ENCODE data around the gene CD2AP.
"Not testable (repeated sequence)": the region's sequence is repeated elsewhere in the genome, so short reads cannot be mapped to it uniquely, and the experiment has no call there.

Gene CD2AP, protein sequence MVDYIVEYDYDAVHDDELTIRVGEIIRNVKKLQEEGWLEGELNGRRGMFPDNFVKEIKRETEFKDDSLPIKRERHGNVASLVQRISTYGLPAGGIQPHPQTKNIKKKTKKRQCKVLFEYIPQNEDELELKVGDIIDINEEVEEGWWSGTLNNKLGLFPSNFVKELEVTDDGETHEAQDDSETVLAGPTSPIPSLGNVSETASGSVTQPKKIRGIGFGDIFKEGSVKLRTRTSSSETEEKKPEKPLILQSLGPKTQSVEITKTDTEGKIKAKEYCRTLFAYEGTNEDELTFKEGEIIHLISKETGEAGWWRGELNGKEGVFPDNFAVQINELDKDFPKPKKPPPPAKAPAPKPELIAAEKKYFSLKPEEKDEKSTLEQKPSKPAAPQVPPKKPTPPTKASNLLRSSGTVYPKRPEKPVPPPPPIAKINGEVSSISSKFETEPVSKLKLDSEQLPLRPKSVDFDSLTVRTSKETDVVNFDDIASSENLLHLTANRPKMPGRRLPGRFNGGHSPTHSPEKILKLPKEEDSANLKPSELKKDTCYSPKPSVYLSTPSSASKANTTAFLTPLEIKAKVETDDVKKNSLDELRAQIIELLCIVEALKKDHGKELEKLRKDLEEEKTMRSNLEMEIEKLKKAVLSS

DNA sequence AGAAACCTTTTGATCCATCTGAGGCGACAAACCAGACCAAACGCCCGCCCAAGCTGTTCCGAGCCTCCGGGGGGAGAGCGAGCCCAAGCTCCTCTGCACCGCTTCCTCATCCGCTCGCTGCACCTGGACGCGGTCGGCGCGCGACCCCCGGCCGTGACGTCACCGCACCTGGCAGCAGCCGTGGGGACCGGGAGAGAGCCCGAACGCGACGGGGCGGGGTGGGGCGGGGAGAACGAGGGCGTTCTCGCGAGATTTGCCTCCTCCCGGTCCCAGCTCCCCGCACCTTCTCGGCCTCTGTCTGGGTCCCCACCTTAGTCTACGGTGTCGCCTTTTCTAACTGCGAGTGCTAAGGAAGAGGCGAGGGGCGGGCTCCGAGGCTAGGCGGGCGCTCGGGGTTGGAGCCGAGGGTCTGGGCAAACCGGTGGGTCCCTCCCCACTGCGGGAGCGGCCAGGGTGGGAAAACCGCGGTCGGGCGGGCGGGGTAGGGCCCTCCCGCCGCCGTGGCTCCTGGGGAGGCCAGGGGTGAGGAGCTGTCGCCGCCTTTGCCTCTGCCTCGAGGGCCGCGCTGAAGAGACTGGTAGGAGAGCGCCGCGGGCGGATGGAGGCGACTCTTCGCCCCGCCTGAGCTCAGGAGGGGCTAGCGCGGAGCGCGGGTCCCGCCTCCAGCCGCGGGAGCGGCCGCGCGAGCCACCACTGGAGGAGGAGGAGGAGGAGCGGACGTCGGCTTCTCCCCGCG, at the start of gene CD2AP:
CD2AP (plus strand) TSS at position 293 of the 736 bp plus-strand sequence. CDS start 456 bp downstream, outside the sequence.
- peak within 1 kb of the TSS; percentile 84 for H3K4me3 ChIP-seq (ENCODE audit: low read depth, low read length)
- DNase-seq (ENCODE audit: low read depth) = peak; percentile 41

DNA sequence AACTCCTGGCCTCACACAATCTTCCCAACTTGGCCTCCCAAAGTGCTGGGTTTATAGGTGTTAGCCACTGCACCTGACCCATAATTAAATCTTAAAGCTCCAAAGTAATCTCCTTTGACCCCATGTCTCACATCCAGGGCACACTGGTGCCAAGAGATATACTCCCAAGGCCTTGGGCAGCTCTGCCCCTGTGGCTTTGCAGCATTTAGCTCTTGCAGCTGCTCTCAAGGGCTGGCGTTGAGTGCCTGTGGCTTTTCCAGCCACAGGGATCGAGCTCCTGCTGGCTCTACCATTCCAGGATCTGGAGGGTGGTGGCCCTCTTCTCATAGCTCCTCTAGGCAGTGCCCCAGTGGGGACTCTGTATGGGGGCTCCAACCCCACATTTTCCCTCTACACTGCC, 49.3 kb upstream of the CD2AP start:
- H3K4me3 ChIP-seq (ENCODE audit: low read depth, low read length) = no peak overlapping the region
- no peak for DNase-seq (ENCODE audit: low read depth)

DNA sequence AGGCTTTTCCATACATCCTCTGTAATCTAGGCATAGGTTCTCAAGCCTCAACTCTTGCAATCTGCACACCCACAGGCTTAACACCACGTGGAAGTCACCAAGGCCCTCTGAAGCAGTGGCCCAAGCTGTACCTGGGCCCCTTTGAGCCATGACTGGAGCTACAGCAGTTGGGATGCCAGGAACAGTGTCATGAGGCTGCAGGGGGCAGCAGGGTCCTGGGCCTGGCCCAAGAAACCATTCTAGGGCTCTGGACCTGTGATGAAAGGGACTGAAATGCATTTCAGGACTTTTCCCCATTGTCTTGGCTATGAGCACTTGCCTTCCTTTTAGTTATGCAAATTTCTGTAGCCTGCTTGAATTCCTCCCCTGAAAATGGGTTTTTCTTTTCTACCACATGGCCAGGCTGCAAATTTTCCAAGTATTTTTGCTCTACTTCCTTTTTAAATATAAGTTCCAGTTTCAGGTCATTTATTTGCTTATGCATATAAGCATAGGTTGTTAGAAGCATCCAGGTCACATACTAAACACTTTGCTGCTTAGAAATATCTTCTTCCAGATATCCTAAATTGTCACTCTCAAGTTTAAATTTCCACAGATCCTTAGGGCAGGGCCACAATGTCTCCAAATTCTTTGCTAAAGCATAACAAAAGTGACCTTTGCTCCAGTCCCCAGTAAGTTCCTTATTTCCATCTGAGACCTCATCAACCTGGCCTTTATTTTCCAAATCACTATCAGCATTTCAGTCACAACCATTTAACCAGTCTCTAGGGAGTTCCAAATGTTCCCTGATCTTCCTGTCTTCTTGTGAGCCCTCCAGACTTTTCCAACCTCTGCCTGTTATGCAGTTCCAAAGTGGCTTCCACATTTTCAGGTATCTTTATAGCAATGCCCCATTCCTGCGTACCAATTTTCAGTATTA, 48.6 kb upstream of the CD2AP start:
- no peak overlapping the region for H3K4me3 ChIP-seq (ENCODE audit: low read depth, low read length)
- DNase-seq (ENCODE audit: low read depth) = no peak

DNA sequence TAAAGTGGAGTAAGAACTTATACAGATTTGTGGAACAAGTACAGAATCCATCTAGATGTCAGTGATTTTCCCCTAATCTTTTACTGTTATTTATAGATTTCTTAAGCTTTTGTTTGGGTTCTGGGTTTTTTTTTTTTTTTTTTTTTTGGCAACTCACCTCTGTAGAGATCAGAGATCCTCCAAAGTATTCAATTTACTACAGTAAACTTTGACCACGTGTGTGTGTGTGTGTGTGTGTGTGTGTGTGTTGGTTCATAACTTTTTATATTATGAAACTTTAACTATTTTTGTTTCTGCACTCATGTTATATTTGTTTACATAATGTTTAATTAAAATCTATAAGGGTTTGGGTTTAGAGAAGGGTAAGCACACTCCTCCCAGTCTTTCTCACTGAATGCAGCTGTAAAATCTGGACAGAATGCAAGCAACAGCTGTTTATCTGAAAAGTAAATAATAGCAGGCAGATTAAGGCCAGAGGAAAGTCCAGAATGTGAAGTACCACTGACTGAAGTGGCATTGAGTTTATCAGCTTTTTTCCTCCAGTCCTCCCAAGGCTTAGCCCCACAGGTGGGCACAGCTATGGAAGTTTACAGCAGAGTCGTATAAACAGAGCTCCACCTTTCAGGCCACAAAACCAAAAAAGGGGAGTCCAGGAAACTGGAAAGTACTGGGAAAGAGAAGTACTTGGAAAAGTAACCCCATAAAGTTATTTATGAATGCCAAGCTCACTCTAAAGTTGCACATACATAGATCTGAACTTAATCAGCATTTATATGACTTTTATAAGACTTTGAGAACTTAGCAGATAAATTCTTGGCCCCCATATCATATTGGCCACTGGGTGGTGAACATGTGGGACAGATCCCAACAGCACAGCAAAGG, 43.0 kb upstream of the CD2AP start:
- DNase-seq (ENCODE audit: low read depth) = no peak
- no peak overlapping the region for H3K4me3 ChIP-seq (ENCODE audit: low read depth, low read length)

DNA sequence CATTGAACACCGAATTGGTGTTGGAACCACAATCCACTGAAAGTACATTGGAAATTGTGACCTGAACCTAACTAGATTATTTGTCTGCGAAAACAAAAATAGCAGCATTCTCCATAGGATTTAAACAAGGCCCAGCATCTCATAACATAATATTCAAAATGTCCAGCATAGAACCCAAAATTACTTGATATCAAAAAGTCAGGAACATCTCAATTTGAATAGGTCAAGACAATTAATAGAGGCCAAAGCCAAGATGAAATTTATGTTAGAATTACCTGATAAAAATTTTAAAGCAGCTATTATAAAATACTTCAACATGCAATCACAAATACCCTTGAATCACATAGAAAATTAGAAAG, 42.4 kb upstream of the CD2AP start:
- H3K4me3 ChIP-seq (ENCODE audit: low read depth, low read length) = no peak overlapping the region
- DNase-seq (ENCODE audit: low read depth) = no peak

DNA sequence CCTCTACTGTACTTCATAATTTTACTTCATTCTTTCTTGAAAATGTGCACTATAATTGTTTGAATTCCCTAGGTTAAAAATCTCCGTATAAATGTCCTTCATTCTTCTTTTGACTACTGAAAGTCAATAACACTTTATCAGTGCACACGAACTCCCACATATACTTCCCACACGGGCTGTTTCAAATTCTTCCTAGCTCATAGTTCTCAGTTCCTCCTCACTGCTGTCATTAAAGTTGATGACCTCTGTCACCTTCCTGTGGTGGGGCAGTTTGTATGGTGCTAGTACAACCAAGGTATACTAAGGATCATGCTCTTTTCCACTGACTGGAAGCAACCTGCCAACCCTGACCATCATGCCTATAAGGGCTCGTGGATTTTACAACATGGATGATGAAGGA, 40.0 kb upstream of the CD2AP start:
- no peak overlapping the region for H3K4me3 ChIP-seq (ENCODE audit: low read depth, low read length)

DNA sequence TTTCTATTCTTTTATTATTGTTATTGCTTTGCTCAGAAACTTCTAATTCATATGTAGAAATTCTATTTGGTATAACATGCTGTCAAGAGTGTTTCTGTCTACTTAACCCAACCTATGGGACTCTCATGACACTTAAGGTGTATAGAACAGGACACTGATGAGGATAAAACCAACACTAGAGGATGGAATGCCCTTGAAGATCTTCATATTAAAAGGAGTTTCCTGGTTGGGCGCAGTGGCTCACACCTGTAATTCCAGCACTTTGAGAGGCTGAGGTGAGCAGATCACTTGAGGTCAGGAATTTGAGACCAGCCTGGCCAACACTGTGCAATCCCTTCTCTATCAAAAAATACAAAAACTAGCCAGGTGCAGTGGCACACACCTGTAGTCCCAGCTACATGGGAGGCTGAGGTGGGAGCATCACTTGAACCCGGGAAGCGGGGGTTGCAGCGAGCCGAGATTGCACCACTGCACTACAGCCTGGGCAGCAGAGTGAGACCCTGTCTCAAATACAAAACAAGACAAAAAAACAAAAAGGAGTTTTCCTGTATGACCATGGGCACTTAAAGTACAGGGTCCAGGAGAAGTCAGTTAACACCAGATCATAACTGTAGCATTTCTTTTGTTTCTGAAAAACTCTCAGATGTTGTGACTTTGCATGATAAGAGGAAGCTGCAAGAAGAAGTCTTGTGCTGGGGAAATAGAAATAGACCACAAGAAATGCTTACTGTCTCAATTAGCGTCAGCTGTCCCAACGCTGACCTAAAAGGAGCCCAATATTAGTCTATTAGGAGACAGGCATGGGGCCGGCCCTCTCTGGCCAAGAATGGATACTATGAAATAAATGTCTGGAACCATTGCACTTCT, 38.9 kb upstream of the CD2AP start:
- H3K4me3 ChIP-seq (ENCODE audit: low read depth, low read length) = no peak overlapping the region
- DNase-seq (ENCODE audit: low read depth) = no peak

More for the DNA sequence above, 40.0 kb upstream of the CD2AP start:
- no peak for DNase-seq (ENCODE audit: low read depth)

DNA sequence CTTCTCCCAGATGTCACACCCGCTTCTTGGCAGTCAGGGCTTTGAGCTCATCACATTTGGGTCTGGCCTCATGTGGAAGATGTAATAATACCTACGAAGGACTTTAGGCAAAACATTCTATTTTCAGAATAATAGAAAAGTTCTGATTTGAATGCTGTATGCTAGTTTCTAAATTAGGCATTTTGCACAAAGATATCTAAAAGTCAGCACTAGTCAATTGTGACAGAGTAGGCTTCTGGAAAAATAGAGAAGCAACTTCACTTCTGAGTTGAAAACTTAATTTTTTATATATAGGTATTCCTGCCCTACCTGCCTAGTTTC, 38.3 kb upstream of the CD2AP start:
- no peak for DNase-seq (ENCODE audit: low read depth)
- no peak overlapping the region for H3K4me3 ChIP-seq (ENCODE audit: low read depth, low read length)

DNA sequence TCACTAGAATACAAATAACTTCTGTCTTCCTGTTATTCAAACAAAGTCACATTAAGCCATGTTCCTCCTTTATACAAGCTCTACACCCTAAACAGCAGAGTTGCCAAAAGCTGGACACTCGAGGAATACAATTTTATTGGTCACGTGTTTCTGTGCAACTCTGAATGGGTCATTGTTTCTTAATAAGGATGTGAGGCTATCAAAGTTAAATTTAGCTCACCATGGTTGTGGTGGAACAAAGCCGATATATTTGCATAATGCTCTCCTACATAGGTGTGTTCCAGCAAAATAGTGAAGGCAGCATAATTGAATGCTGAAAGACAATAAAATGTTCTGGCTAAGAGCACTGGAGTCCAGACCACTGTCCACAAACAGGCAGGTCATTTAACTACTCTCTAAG, 36.9 kb upstream of the CD2AP start:
- DNase-seq (ENCODE audit: low read depth) = no peak
- no peak overlapping the region for H3K4me3 ChIP-seq (ENCODE audit: low read depth, low read length)

DNA sequence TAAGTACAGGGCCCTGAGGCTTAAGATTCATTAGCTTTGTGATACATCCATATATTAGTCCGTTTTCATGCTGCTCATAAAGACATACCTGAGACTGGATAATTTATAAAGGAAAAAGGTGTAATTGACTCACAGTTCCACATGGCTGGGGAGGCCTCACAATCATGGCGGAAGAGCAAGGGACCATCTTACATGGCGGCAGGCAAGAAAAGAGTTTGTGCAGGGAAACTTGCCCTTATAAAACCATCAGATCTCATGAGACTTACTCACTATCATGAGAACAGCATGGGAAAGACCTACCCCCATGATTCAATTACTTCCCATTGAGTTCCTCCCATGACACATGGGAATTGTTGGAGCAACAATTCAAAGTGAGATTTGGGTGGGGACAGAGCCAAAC, 32.6 kb upstream of the CD2AP start:
- not testable (repeated sequence) for DNase-seq (ENCODE audit: low read depth); H3K4me3 ChIP-seq (ENCODE audit: low read depth, low read length)

DNA sequence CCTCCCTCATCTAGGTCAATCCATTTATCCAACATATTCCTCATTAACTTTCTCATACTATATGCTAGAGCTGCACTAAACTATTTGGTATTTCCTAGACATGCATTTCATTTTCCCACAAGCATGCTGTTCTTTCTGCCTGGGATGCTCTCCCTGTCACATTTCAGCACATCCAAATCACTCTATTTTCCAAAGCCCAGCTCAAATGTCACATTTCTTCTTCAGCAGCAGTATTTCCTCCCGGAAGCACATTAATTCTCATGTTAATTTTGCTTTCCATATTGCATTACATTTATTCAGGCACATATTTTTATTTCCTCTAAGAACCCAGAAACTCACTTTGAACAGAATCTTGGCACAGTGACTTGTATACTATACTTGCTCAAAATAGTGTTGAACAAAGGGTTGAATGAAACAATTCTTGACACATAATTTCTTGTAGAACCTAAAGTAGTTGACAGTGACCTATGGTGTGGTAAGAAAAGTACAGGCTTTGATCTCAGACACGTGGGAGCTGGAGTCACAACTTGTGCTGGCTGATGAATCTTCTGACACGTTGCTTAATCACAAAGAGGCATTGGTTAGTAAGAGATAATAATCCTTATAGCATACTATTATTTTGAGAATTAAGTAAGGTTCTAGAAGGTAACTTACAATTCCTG, 30.8 kb upstream of the CD2AP start:
- H3K4me3 ChIP-seq (ENCODE audit: low read depth, low read length) = no peak overlapping the region
- DNase-seq (ENCODE audit: low read depth) = no peak

DNA sequence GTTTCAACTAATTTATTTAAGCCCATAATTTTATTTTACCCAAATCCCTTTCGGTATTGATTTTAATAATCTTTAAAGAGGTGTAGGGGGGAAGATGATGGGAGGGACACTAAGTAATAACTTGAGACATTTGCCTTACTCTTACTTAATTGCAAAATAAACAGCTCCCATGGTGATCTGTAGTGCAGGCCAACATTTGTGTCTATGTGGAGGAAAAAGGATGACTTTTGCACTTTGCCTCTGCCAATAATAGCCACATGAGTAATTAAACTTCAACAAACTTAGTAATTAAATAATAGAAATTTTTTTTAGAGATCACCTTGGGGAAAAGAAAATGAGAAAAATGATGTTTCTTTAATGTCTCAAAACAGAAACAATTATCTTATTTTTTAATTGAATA, 29.9 kb upstream of the CD2AP start:
- DNase-seq (ENCODE audit: low read depth) = no peak
- no peak overlapping the region for H3K4me3 ChIP-seq (ENCODE audit: low read depth, low read length)

DNA sequence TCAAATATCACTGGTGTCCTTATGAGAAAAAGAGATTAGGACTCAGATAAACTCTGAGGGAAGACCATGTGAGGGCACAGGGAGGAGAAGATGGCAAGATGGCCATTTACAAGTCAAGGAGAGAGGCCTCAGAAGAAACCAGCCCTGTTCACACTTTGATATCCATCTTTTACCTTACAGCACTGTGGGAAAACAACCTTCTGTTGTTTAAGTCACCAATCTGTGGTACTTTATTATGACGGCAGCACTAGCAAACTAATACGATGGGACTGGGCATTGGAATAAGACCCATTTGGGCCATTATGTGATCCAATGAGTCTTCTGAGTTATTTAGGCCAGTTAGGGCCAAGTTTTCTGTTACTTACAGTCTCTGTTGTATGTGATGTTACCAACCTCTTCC, 26.4 kb upstream of the CD2AP start:
- no peak overlapping the region for H3K4me3 ChIP-seq (ENCODE audit: low read depth, low read length)
- no peak for DNase-seq (ENCODE audit: low read depth)

DNA sequence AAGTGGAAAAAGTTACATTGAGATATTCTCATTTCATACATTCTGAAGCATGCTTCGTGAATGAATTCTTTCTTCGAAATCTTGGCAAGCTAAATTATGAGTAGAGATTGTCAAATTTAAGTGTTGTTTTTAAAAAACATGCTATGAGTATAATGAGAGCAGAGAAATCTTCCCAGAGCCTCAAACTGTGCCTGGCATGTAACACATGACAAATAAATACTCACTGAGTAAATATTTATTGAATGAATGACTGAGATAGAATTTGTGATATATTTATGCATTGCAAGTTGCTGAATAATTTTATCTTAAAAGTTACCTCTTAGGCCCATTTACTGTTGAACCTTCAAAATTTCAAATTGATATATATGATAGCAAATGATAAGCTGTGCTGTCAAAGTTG, 24.7 kb upstream of the CD2AP start:
- DNase-seq (ENCODE audit: low read depth) = no peak
- H3K4me3 ChIP-seq (ENCODE audit: low read depth, low read length) = no peak overlapping the region

DNA sequence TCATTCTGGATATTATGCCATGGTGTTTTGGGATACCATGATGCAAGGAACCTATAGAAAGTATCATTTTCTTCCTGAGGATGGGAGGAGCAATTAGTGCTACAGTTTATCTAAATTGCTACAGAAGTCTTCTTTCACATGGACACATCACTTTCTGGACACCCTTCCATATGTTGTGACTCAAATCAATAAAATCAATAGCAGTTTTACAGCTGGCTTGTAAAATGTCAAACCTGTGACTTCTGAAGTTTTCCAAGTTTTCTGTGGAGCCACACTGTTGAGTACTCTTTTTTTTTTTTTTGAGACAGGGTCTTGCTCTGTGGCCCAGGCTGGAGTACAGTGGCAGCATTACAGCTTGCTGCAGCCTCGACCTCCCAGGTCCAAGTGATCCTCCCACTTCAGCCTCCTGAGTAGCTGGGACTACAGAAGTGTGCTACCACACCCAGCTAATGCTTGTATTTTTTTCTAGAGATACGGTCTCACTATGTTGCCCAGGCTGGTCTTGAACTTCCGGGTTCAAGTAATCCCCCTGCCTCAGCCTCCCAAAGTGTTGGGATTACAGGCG, 24.1 kb upstream of the CD2AP start:
- H3K4me3 ChIP-seq (ENCODE audit: low read depth, low read length) = no peak overlapping the region
- DNase-seq (ENCODE audit: low read depth) = no peak

DNA sequence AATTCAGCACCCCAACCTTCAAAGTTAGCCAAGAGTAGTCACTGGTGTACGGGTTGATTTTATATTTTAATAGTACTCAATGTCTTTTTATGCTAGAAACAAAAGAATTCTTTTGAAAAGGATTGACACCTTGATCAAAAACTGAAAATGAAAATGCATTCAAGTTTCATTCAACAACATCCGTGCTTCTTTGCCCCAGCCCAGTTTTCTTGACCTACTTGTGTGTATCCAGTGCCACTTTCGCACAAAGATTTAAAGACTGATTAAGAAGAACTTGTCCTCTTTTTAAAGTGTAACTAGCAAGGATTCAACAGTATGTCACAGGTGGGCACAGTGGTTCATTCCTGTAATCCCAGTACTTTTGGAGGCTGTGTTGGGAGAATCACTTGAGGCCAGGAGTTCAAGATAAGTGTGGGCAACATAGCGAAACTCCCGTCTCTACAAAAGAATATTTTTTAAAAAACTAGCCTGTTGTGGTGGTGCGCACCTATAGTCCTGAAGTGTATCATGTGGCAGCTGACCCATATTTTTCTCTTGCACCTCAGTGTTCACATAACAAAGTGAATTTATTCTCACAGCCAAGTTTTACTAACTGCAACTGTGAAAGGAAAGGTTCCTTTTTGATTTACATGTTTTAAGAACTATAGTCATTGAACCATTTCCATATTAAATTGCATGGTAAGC, 22.7 kb upstream of the CD2AP start:
- DNase-seq (ENCODE audit: low read depth) = no peak
- H3K4me3 ChIP-seq (ENCODE audit: low read depth, low read length) = no peak overlapping the region
